ENCODE data around the gene IQGAP3.

The IQGAP3 gene

DNA sequence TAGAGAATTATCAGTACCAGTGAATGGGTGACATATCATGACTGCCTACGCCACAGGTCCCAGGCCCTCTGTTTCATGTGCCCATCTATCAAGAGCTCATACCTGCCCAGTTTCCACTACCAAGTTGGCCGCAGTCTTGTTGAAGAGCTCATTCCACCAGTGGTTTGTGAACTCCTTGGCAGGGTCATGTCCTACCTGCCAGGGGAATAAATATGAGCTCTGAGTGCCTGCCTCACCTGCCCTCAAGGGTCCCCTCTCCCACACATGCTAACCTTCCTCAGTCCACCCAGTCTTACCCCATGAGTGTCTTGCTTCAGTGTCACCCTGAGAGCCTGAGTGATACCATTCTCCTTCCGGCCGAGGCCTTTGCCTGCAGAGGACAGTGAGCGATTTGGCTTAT lies 25.8 kb upstream of the IQGAP3 start:
- Histone ChIP-seq H3K4me1 (ENCODE audit: control insufficient read depth, insufficient read depth, low read depth, low read length) (peaks cover 7% of the 10 kb centered on the region), H2BK15ac (ENCODE audit: low read depth, poor library complexity, severe bottlenecking) (no peak overlapping the region), H3K14ac (ENCODE audit: low read length in 2 of 2) (no peak overlapping the region), H3K27me3 (ENCODE audit: control insufficient read depth in 1 of 2, insufficient read depth in 1 of 2, low read length in 2 of 2) (no peaks in the 10 kb centered on the region), H3K9ac (ENCODE audit: low read length) (no peak overlapping the region), H2AFZ (ENCODE audit: low read depth, low read length) (no peak overlapping the region), H3K4ac (ENCODE audit: low read depth in 1 of 2, low read length in 2 of 2) (no peak overlapping the region), H3K36me3 (ENCODE audit: control insufficient read depth in 1 of 2, insufficient read depth in 2 of 2, low read depth in 1 of 2, low read length in 2 of 2) (peaks cover 39 to 64% of the 10 kb centered on the region in 2 experiments), H4K91ac (ENCODE audit: low read length) (no peak overlapping the region), H2BK12ac (ENCODE audit: low read length in 2 of 2) (no peak overlapping the region), H4K8ac (ENCODE audit: low read length) (no peak overlapping the region), H3K4me3 (ENCODE audit: insufficient read depth in 1 of 2, low read depth in 1 of 2, low read length in 2 of 2) (no peak overlapping the region), H2BK120ac (ENCODE audit: low read depth, low read length) (no peak overlapping the region), H3K79me1 (replicated peaks; ENCODE audit: low read length, poor library complexity, severe bottlenecking) (peaks cover 30% of the 10 kb centered on the region), H3K18ac (ENCODE audit: low read depth in 1 of 2, low read length in 2 of 2) (no peak overlapping the region), H3K9me3 (ENCODE audit: control insufficient read depth, low read length) (no peaks in the 10 kb centered on the region), H2AK5ac (ENCODE audit: low read length, severe bottlenecking) (no peak overlapping the region), H3K4me2 (ENCODE audit: low read length, poor library complexity, severe bottlenecking) (no peak overlapping the region), H3K23ac (ENCODE audit: low read length in 2 of 2) (no peak overlapping the region), H2BK5ac (ENCODE audit: low read depth, low read length, poor library complexity, severe bottlenecking) (no peak overlapping the region), H3K27ac (ENCODE audit: low read length, poor library complexity, severe bottlenecking) (no peak overlapping the region)
- DNase-seq: no peak
- 96% methylated on average over 5 of the region's 5 CpGs for WGBS

DNA sequence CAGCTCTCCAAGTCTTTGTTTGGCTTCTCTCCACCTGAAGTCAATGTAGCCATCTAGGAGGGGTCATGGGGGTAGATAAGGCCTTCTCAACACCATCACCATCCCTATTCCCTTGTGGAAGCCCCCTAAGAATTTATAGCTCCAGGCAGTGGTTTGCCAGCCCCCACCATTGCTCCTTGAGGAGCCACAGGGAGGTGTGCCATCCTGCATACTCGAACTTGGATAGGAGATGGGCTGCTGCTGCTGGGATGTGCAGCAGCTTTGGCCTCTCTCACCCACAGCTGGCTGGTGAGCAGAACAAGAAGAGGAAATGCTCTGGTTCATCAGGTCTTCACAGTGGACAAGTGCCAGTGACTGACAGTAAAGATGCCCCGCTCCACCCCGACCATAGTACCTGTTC lies 24.1 kb upstream of the IQGAP3 start:
- Histone ChIP-seq H2BK5ac (ENCODE audit: low read depth, low read length, poor library complexity, severe bottlenecking) (no peak overlapping the region), H3K79me1 (replicated peaks; ENCODE audit: low read length, poor library complexity, severe bottlenecking) (peaks cover 38% of the 10 kb centered on the region), H3K27me3 (ENCODE audit: control insufficient read depth in 1 of 2, insufficient read depth in 1 of 2, low read length in 2 of 2) (no peaks in the 10 kb centered on the region), H2AK5ac (ENCODE audit: low read length, severe bottlenecking) (no peak overlapping the region), H2AFZ (ENCODE audit: low read depth, low read length) (no peak overlapping the region), H2BK120ac (ENCODE audit: low read depth, low read length) (no peak overlapping the region), H3K23ac (ENCODE audit: low read length in 2 of 2) (no peak overlapping the region), H3K9me3 (ENCODE audit: control insufficient read depth, low read length) (no peaks in the 10 kb centered on the region), H2BK15ac (ENCODE audit: low read depth, poor library complexity, severe bottlenecking) (no peak overlapping the region), H3K4me1 (ENCODE audit: control insufficient read depth, insufficient read depth, low read depth, low read length) (peaks cover 12% of the 10 kb centered on the region), H4K91ac (ENCODE audit: low read length) (no peak overlapping the region), H3K18ac (ENCODE audit: low read depth in 1 of 2, low read length in 2 of 2) (no peak overlapping the region), H3K36me3 (ENCODE audit: control insufficient read depth in 1 of 2, insufficient read depth in 2 of 2, low read depth in 1 of 2, low read length in 2 of 2) (peaks cover 42 to 70% of the 10 kb centered on the region in 2 experiments), H2BK12ac (ENCODE audit: low read length in 2 of 2) (no peak overlapping the region), H3K4me2 (ENCODE audit: low read length, poor library complexity, severe bottlenecking) (no peak overlapping the region), H3K4me3 (ENCODE audit: insufficient read depth in 1 of 2, low read depth in 1 of 2, low read length in 2 of 2) (no peak overlapping the region), H3K14ac (ENCODE audit: low read length in 2 of 2) (no peak overlapping the region), H3K9ac (ENCODE audit: low read length) (no peak overlapping the region), H3K4ac (ENCODE audit: low read depth in 1 of 2, low read length in 2 of 2) (no peak overlapping the region), H3K27ac (ENCODE audit: low read length, poor library complexity, severe bottlenecking) (no peak overlapping the region), H4K8ac (ENCODE audit: low read length) (no peak overlapping the region)
- DNase-seq: no peak
- 96% methylated on average over 3 of the region's 3 CpGs for WGBS

DNA sequence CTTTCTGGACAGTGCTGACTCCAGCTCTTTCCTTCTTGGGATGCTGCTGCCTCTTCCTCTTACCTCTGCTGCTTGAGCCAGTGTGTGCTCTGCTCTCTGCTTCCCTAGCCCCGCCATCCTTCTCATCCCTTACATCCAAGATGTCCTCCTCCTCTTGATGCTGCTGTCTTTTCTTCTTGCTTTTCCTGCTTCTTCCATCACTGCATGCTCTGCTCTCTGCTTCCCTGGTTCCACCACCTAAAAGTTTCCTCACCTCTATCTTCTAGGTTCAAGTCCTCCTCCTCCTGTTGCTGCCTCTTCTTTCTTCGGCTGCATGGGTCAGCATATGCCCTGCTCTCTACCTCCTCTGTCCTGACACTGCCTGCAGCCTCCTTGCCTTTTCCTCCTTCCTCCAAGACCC lies 22.7 kb upstream of the IQGAP3 start:
- Histone ChIP-seq H3K18ac (ENCODE audit: low read depth in 1 of 2, low read length in 2 of 2) (no peak overlapping the region), H3K4ac (ENCODE audit: low read depth in 1 of 2, low read length in 2 of 2) (no peak overlapping the region), H2AK5ac (ENCODE audit: low read length, severe bottlenecking) (no peak overlapping the region), H2AFZ (ENCODE audit: low read depth, low read length) (no peak overlapping the region), H3K79me1 (replicated peaks; ENCODE audit: low read length, poor library complexity, severe bottlenecking) (peaks cover 33% of the 10 kb centered on the region), H3K23ac (ENCODE audit: low read length in 2 of 2) (no peak overlapping the region), H3K36me3 (ENCODE audit: control insufficient read depth in 1 of 2, insufficient read depth in 2 of 2, low read depth in 1 of 2, low read length in 2 of 2) (peaks cover 42 to 70% of the 10 kb centered on the region in 2 experiments), H3K9me3 (ENCODE audit: control insufficient read depth, low read length) (no peaks in the 10 kb centered on the region), H3K4me2 (ENCODE audit: low read length, poor library complexity, severe bottlenecking) (no peak overlapping the region), H2BK120ac (ENCODE audit: low read depth, low read length) (no peak overlapping the region), H2BK12ac (ENCODE audit: low read length in 2 of 2) (no peak overlapping the region), H3K9ac (ENCODE audit: low read length) (no peak overlapping the region), H3K4me3 (ENCODE audit: insufficient read depth in 1 of 2, low read depth in 1 of 2, low read length in 2 of 2) (no peak overlapping the region), H3K4me1 (ENCODE audit: control insufficient read depth, insufficient read depth, low read depth, low read length) (peaks cover 10% of the 10 kb centered on the region), H3K14ac (ENCODE audit: low read length in 2 of 2) (no peak overlapping the region), H4K8ac (ENCODE audit: low read length) (no peak overlapping the region), H4K91ac (ENCODE audit: low read length) (no peak overlapping the region), H2BK5ac (ENCODE audit: low read depth, low read length, poor library complexity, severe bottlenecking) (no peak overlapping the region), H3K27me3 (ENCODE audit: control insufficient read depth in 1 of 2, insufficient read depth in 1 of 2, low read length in 2 of 2) (no peaks in the 10 kb centered on the region), H2BK15ac (ENCODE audit: low read depth, poor library complexity, severe bottlenecking) (no peak overlapping the region), H3K27ac (ENCODE audit: low read length, poor library complexity, severe bottlenecking) (no peak overlapping the region)
- DNase-seq: no peak
- 99% methylated on average over 2 of the region's 2 CpGs for WGBS

DNA sequence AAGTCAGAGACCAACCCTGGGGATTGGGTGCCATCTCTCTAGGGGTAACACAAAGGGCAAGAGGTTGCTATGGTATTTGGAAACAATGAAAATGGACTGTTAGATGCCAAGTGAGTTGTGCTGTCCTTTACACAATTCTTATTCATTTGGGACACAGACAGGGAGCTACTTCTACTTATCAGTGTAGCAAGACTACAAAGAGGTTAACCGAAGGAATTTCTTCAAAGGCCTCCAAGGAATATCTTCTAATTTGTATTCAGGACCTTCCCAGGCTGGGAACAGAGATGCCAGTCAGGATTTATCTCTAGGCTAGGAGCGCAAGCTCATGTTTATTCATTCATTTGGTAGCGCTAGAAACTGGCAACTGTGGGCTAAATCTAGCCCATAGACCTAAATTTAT lies 21.8 kb upstream of the IQGAP3 start:
- Histone ChIP-seq H2AFZ (ENCODE audit: low read depth, low read length) (no peak overlapping the region), H3K36me3 (ENCODE audit: control insufficient read depth in 1 of 2, insufficient read depth in 2 of 2, low read depth in 1 of 2, low read length in 2 of 2) (peaks cover 42 to 67% of the 10 kb centered on the region in 2 experiments), H3K18ac (ENCODE audit: low read depth in 1 of 2, low read length in 2 of 2) (no peak overlapping the region), H3K27ac (ENCODE audit: low read length, poor library complexity, severe bottlenecking) (no peak overlapping the region), H3K9me3 (ENCODE audit: control insufficient read depth, low read length) (no peaks in the 10 kb centered on the region), H3K27me3 (ENCODE audit: control insufficient read depth in 1 of 2, insufficient read depth in 1 of 2, low read length in 2 of 2) (no peaks in the 10 kb centered on the region), H3K4me1 (ENCODE audit: control insufficient read depth, insufficient read depth, low read depth, low read length) (peaks cover 10% of the 10 kb centered on the region), H2BK12ac (ENCODE audit: low read length in 2 of 2) (no peak overlapping the region), H3K4ac (ENCODE audit: low read depth in 1 of 2, low read length in 2 of 2) (no peak overlapping the region), H3K9ac (ENCODE audit: low read length) (no peak overlapping the region), H3K4me3 (ENCODE audit: insufficient read depth in 1 of 2, low read depth in 1 of 2, low read length in 2 of 2) (no peak overlapping the region), H2BK15ac (ENCODE audit: low read depth, poor library complexity, severe bottlenecking) (no peak overlapping the region), H3K23ac (ENCODE audit: low read length in 2 of 2) (no peak overlapping the region), H3K14ac (ENCODE audit: low read length in 2 of 2) (no peak overlapping the region), H4K8ac (ENCODE audit: low read length) (no peak overlapping the region), H2BK5ac (ENCODE audit: low read depth, low read length, poor library complexity, severe bottlenecking) (no peak overlapping the region), H4K91ac (ENCODE audit: low read length) (no peak overlapping the region), H2BK120ac (ENCODE audit: low read depth, low read length) (no peak overlapping the region), H3K4me2 (ENCODE audit: low read length, poor library complexity, severe bottlenecking) (no peak overlapping the region), H2AK5ac (ENCODE audit: low read length, severe bottlenecking) (no peak overlapping the region), H3K79me1 (replicated peaks; ENCODE audit: low read length, poor library complexity, severe bottlenecking) (peaks cover 32% of the 10 kb centered on the region)
- 97% methylated on average over 3 of the region's 3 CpGs for WGBS
- DNase-seq: no peak

Measured in mesenchymal stem cell (in vitro differentiated cells and primary cell).